ENCODE data around the gene RPL14.

RPL14 gene

GRCh38 chr3:40417845-40418543 lies 39.1 kb upstream of the RPL14 start:
- Histone ChIP-seq H3K9me3 (ENCODE audit: insufficient read depth, low read length) (no peaks in the 10 kb centered on the region), H2AFZ (ENCODE audit: low read depth, low read length, severe bottlenecking) (no peak overlapping the region), H4K20me1 (ENCODE audit: low read depth, low read length) (no peaks in the 10 kb centered on the region), H3K79me2 (ENCODE audit: insufficient read depth, low read length) (no peaks in the 10 kb centered on the region), H3K9me2 (replicated peaks; ENCODE audit: insufficient read depth, low read length) (no peaks in the 10 kb centered on the region), H3F3A (ENCODE audit: insufficient read depth) (no peaks in the 10 kb centered on the region), H3K4me2 (ENCODE audit: low read depth, low read length, poor library complexity, severe bottlenecking) (no peak overlapping the region), H3K9ac (ENCODE audit: low read length) (no peak overlapping the region), H3K27ac (ENCODE audit: low read depth, low read length) (no peak overlapping the region), H3K27me3 (ENCODE audit: low read length) (no peaks in the 10 kb centered on the region), H3K36me3 (ENCODE audit: low read length) (no peaks in the 10 kb centered on the region), H3K4me3 (ENCODE audit: insufficient read depth, low read length, poor library complexity, severe bottlenecking) (no peak overlapping the region)
- TF ChIP-seq CTCF (IDR thresholded peaks at IDR 0.05; ENCODE audit: insufficient read depth, low read length, poor library complexity, severe bottlenecking) (no peak), EZH2phosphoT487 (conservative IDR thresholded peaks at IDR 0.05; ENCODE audit: low read length) (no peak)

GRCh38 chr3:40422861-40423260 lies 34.3 kb upstream of the RPL14 start:
- Histone ChIP-seq H3K36me3 (ENCODE audit: low read length) (no peaks in the 10 kb centered on the region), H4K20me1 (ENCODE audit: low read depth, low read length) (no peaks in the 10 kb centered on the region), H3K79me2 (ENCODE audit: insufficient read depth, low read length) (no peaks in the 10 kb centered on the region), H3K9me2 (replicated peaks; ENCODE audit: insufficient read depth, low read length) (no peaks in the 10 kb centered on the region), H3K9me3 (ENCODE audit: insufficient read depth, low read length) (no peaks in the 10 kb centered on the region), H3K4me3 (ENCODE audit: insufficient read depth, low read length, poor library complexity, severe bottlenecking) (no peak overlapping the region), H3F3A (ENCODE audit: insufficient read depth) (no peaks in the 10 kb centered on the region), H3K9ac (ENCODE audit: low read length) (no peak overlapping the region), H3K27me3 (ENCODE audit: low read length) (no peaks in the 10 kb centered on the region), H3K27ac (ENCODE audit: low read depth, low read length) (no peak overlapping the region), H2AFZ (ENCODE audit: low read depth, low read length, severe bottlenecking) (no peak overlapping the region), H3K4me2 (ENCODE audit: low read depth, low read length, poor library complexity, severe bottlenecking) (no peak overlapping the region)
- TF ChIP-seq EZH2phosphoT487 (conservative IDR thresholded peaks at IDR 0.05; ENCODE audit: low read length) (no peak), CTCF (IDR thresholded peaks at IDR 0.05; ENCODE audit: insufficient read depth, low read length, poor library complexity, severe bottlenecking) (no peak)

GRCh38 chr3:40427045-40427669 lies 30.0 kb upstream of the RPL14 start:
- no peaks in the 10 kb centered on the region for H3K9me2 ChIP-seq (replicated peaks; ENCODE audit: insufficient read depth, low read length)
- H2AFZ ChIP-seq (ENCODE audit: low read depth, low read length, severe bottlenecking), result no peak overlapping the region
- H3K27ac ChIP-seq (ENCODE audit: low read depth, low read length), result no peak overlapping the region
- H3K9me3 ChIP-seq (ENCODE audit: insufficient read depth, low read length), result no peaks in the 10 kb centered on the region
- no peak overlapping the region for H3K4me3 ChIP-seq (ENCODE audit: insufficient read depth, low read length, poor library complexity, severe bottlenecking)
- no peaks in the 10 kb centered on the region for H4K20me1 ChIP-seq (ENCODE audit: low read depth, low read length)
- no peaks in the 10 kb centered on the region for H3K79me2 ChIP-seq (ENCODE audit: insufficient read depth, low read length)
- no peaks in the 10 kb centered on the region for H3K36me3 ChIP-seq (ENCODE audit: low read length)
- no peaks in the 10 kb centered on the region for H3F3A ChIP-seq (ENCODE audit: insufficient read depth)
- TF ChIP-seq CTCF (IDR thresholded peaks at IDR 0.05; ENCODE audit: insufficient read depth, low read length, poor library complexity, severe bottlenecking), result no peak
- TF ChIP-seq EZH2phosphoT487 (conservative IDR thresholded peaks at IDR 0.05; ENCODE audit: low read length), result no peak
- H3K4me2 ChIP-seq (ENCODE audit: low read depth, low read length, poor library complexity, severe bottlenecking), result no peak overlapping the region
- no peaks in the 10 kb centered on the region for H3K27me3 ChIP-seq (ENCODE audit: low read length)
- no peak overlapping the region for H3K9ac ChIP-seq (ENCODE audit: low read length)
